Measurements from ENCODE around the gene ATG12. TPM values are rescaled to one million over a fixed set of nuclear protein-coding genes. Genes with fewer than 3 reads are reported as not detected.

Gene ATG12
- total RNA-seq, 2 experiments from 2014 or later: 36.5 to 36.9 TPM

DNA sequence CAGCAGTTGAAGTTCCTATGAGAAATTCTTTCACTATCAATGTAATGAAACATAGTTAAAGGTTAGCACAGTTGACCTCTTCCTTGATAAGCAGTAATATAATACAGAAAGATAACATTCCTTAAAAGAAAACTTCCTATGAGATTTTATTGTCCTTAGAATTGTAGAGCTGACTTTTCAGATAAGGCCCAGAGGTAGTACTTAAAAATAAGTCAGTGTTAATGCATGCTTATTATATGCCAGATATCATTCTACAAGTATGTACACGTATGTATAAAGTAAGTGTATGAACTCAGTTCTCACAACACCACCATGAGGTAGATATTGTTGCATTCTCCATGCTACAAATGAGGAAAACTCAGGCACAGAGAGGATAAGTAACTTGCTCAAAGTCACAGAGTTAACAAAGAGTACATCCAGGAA, 15.7 kb upstream of the ATG12 start:
- Mint-ChIP-seq H3K27ac (no peak overlapping the region), H3K4me3 (no peak overlapping the region), H3K36me3 (peaks cover 24% of the 10 kb centered on the region), H3K27me3 (no peaks in the 10 kb centered on the region), H3K9me3 (ENCODE audit: low read depth) (peaks cover 14% of the 10 kb centered on the region), H3K4me1 (peaks cover 16% of the 10 kb centered on the region)
- ATAC-seq (no peak), DNase-seq (no peak)
- CTCF ChIA-PET: no interaction called here

DNA sequence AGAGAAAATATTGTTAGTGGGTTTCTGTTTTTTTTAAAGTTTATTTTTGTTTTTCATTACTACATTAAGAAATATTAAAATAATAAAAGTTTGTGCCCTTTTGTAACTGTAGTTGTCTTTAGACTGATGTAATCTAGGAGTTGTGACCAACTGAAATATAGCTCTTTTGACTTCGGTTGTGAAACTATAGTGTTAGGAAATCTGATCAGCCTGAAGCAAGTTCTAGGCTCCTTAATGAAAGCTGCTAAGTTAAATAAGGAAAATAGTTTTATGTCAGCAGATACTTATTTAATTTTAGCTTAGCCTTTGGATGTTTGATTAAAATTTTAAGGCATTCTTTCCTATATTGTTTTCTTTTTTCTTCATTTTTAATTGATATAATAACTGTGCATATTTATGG, 14.6 kb upstream of the ATG12 start:
- peaks cover 22% of the 10 kb centered on the region for H3K36me3 Mint-ChIP-seq
- DNase-seq (no peak), ATAC-seq (no peak)
- H3K4me1 Mint-ChIP-seq: peaks cover 16% of the 10 kb centered on the region
- H3K27me3 Mint-ChIP-seq: no peaks in the 10 kb centered on the region
- CTCF ChIA-PET: interaction anchor here (0.9 kb wide), 1 partner anchor 17 kb away, joined by 3 read pairs; no protein-coding TSS in a partner anchor
- H3K4me3 Mint-ChIP-seq: no peak overlapping the region
- no peak overlapping the region for H3K27ac Mint-ChIP-seq
- H3K9me3 Mint-ChIP-seq (ENCODE audit: low read depth): peaks cover 11% of the 10 kb centered on the region

DNA sequence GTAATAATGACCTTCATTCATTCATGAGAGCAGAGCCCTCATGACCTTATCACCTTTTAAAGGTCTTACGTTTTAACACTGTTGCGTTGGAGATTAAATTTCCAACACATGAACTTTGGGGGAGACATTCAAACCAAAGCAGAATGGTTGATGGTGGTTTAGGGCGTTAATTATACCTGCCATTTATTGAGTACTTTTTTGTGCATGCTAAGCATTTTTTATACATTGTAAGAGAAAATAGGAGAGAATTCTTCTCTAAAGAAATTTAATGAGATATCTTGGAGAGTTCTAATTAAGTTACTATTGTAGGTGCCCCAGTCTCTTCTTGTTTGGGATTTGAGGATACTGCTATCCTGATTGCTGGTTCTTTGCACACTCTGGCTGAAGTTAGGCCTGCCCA, 12.8 kb upstream of the ATG12 start:
- DNase-seq: no peak
- H3K9me3 Mint-ChIP-seq (ENCODE audit: low read depth): peaks cover 11% of the 10 kb centered on the region
- CTCF ChIA-PET: no interaction called here
- peaks cover 17% of the 10 kb centered on the region for H3K4me1 Mint-ChIP-seq
- no peak overlapping the region for H3K4me3 Mint-ChIP-seq
- H3K27me3 Mint-ChIP-seq: no peaks in the 10 kb centered on the region
- no peak overlapping the region for H3K27ac Mint-ChIP-seq
- peaks cover 21% of the 10 kb centered on the region for H3K36me3 Mint-ChIP-seq
- ATAC-seq: no peak

DNA sequence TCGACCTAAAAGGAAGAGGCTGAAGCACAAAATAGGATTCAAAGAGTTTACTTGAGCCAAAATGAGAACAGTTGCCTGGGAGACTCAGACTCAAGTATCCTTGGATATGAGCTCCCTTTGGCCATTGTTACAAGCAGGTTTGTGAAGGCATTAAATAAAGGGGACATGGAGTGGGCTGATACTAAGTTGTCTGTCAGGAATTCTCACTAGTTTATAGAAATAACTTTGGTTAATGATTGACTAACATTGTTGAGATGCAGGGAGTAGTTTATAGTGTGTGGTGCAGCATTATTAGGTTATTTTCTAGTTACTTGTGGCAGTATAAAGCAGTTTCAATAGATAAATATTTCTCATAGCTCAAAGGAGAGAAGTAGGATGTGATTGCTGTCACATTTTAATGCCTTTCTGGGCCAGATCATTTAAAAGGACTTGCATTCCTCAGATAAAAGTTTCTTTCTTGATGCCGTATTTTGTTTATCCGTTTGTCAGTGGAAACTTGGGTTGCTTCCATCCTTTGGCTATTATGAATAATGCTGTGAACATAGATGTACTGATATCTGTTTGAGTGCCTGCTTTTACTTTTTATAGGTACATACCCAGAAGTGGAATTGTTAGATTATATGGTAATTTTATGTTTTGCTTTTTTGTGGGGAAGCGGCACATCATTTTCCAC, 9.5 kb upstream of the ATG12 start:
- DNase-seq: no peak
- Mint-ChIP-seq H3K4me1 (peaks cover 4% of the 10 kb centered on the region), H3K27ac (no peak overlapping the region), H3K36me3 (peaks cover 19% of the 10 kb centered on the region), H3K9me3 (ENCODE audit: low read depth) (peaks cover 11% of the 10 kb centered on the region), H3K4me3 (no peak overlapping the region), H3K27me3 (no peaks in the 10 kb centered on the region)
- CTCF ChIA-PET: no interaction called here
- ATAC-seq: no peak

DNA sequence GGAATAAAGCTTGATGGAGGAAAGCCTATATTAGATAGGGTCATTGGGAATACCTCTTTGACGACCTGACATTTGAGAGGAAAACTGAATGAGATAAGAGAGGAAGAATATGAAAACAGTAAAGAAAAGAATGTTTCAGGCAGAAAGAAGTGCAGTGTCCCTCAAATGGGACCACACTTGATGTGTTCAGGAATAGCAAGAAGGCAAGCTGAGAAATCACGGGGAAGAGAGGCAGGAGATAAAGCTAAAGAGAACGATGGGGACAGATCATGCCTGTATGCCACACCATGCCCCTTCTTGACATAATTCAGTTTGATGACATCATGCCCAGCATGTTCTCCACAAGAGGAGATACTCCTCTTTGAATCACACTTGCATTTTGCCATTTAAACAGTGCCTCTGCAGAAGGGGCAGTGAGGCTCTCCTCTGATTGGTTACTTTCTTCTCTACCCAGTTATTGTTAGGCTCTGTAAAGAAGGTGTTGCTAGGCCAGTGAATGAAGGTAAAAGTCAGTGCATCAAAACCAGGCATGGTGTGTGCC, 8.0 kb upstream of the ATG12 start:
- H3K27me3 Mint-ChIP-seq: no peaks in the 10 kb centered on the region
- peaks cover 13% of the 10 kb centered on the region for H3K4me1 Mint-ChIP-seq
- no peak overlapping the region for H3K27ac Mint-ChIP-seq
- H3K36me3 Mint-ChIP-seq: peaks cover 18% of the 10 kb centered on the region
- ATAC-seq (no peak), DNase-seq (no peak)
- CTCF ChIA-PET: interaction anchor here (1.2 kb wide), 1 partner anchor 9 kb away, joined by 7 read pairs; no protein-coding TSS in a partner anchor
- peaks cover 11% of the 10 kb centered on the region for H3K9me3 Mint-ChIP-seq (ENCODE audit: low read depth)
- no peak overlapping the region for H3K4me3 Mint-ChIP-seq

DNA sequence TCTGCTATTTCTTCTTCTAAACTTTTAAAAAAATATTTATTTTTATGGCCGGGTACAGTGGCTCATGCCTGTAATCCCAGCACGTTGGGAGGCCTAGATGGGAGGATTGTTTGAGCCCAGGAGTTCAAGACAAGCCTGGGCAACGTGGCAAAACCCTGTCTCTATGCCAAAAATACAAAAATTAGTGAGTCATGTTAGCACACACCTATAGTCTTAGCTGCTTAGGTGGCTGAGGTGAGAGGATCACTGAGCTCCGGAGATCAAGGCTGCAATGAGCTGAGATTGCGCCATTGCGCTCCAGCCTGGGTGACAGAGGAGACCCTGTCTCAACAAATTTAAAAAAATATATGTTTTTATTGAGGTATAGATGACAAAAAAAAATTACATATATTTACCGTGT, 5.9 kb upstream of the ATG12 start:
- Mint-ChIP-seq H3K9me3 (ENCODE audit: low read depth) (no peaks in the 10 kb centered on the region), H3K27me3 (no peaks in the 10 kb centered on the region), H3K4me1 (peaks cover 29% of the 10 kb centered on the region), H3K4me3 (no peak overlapping the region), H3K36me3 (peaks cover 4% of the 10 kb centered on the region), H3K27ac (no peak overlapping the region)
- ATAC-seq: no peak
- CTCF ChIA-PET: no interaction called here
- no peak for DNase-seq

DNA sequence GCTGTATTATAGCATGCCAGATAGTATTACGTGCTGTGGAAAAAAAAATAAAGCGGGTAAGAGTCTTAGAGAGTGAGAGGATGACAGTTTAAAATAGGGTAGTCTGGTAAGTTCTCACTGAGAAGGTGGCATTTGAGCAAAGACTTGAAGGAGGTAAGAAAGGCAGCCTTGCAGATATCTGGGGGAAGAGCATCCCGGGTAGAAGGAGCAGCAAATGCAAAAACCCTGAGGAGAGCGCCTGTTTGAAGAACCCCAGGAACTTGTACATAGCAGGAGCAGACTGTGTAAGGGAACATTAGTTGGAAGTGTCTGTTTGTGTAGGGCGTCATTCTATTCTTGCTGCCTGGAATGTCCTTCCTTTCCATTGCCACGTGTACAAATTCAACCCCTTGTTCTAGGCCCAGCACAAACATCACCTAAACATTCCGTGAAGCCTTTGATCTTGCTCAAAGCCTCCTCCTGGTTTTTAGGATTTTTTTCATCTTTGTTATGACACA, 3.0 kb upstream of the ATG12 start:
- ATAC-seq (no peak), DNase-seq (no peak)
- H3K27me3 Mint-ChIP-seq: no peaks in the 10 kb centered on the region
- peaks cover 40% of the 10 kb centered on the region for H3K4me1 Mint-ChIP-seq
- H3K9me3 Mint-ChIP-seq (ENCODE audit: low read depth): no peaks in the 10 kb centered on the region
- CTCF ChIA-PET: interaction anchor here (1.6 kb wide), 1 partner anchor 15 kb away, joined by 5 read pairs; no protein-coding TSS in a partner anchor
- no peak overlapping the region for H3K4me3 Mint-ChIP-seq
- H3K27ac Mint-ChIP-seq: no peak overlapping the region
- peaks cover 7% of the 10 kb centered on the region for H3K36me3 Mint-ChIP-seq

DNA sequence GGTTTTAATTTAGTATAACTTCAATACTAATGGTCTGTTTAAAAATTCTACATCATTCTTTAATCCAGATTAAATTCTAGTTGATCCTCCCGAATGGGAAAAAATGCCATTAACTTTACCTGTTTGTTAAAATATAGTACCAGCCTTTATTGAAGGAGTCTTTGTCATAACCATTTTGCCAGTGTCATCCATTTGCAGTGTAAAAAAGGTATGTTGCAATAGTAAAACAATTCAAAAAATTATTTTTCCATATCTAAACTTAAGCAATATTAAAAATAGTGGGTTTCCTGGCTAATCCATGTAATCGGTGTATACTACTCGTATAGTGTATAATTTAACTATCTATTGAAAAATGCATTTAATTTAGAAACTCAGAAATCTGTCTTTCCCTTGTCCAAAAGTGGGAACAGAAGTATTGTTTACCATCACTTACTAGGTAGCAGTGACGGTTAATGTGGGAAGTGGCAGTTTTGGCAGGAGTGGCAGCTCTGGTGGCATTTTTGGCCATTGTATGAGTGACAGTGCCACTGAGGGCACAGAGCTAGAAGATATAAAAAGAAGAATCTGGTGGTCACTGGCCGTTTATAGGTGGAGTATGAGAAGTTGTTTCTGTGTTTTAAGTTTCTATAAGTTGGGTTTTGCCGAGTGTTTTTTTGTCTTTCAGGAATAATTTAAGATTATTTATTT, 2.2 kb upstream of the ATG12 start:
- DNase-seq (no peak), ATAC-seq (no peak)
- Mint-ChIP-seq H3K4me3 (peak overlapping the region; percentile 98), H3K36me3 (peaks cover 7% of the 10 kb centered on the region), H3K9me3 (ENCODE audit: low read depth) (no peaks in the 10 kb centered on the region), H3K27ac (no peak overlapping the region), H3K27me3 (no peaks in the 10 kb centered on the region), H3K4me1 (peaks cover 43% of the 10 kb centered on the region)
- CTCF ChIA-PET: interaction anchor here (1.1 to 1.5 kb wide), 5 partner anchors 10 to 241 kb away, joined by 4 to 6 read pairs (median 4); partner anchors contain the start of gene COMMD10

DNA sequence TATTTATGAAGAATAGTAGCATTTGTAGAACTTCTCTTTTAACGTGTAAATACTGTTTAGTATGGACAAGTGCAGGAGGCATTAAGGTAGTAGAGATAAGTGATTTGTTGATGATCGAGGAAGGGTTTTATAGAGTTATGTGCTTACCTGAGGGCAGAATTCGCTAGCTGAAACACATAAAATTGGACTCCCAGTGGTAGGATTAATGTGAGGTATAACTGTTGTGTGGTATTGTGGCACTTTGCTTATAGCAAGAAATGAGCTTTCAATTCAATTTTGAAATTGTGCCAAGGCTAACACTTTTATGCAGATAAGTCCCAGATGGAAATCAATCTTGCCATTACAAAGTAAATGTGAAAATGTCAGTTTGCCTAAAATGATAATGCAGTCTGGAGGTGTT, 1.6 kb upstream of the ATG12 start:
- H3K4me3 Mint-ChIP-seq: peak overlapping the region; percentile 98
- peaks cover 46% of the 10 kb centered on the region for H3K4me1 Mint-ChIP-seq
- H3K27me3 Mint-ChIP-seq: no peaks in the 10 kb centered on the region
- H3K27ac Mint-ChIP-seq: peak overlapping the region; percentile 92
- ATAC-seq (no peak), DNase-seq (no peak)
- CTCF ChIA-PET: interaction anchor here (0.6 to 1.5 kb wide), 8 partner anchors 10 to 298 kb away, joined by 3 to 6 read pairs (median 4); partner anchors contain the start of genes COMMD10 and FEM1C
- H3K9me3 Mint-ChIP-seq (ENCODE audit: low read depth): no peaks in the 10 kb centered on the region
- H3K36me3 Mint-ChIP-seq: peaks cover 10% of the 10 kb centered on the region

DNA sequence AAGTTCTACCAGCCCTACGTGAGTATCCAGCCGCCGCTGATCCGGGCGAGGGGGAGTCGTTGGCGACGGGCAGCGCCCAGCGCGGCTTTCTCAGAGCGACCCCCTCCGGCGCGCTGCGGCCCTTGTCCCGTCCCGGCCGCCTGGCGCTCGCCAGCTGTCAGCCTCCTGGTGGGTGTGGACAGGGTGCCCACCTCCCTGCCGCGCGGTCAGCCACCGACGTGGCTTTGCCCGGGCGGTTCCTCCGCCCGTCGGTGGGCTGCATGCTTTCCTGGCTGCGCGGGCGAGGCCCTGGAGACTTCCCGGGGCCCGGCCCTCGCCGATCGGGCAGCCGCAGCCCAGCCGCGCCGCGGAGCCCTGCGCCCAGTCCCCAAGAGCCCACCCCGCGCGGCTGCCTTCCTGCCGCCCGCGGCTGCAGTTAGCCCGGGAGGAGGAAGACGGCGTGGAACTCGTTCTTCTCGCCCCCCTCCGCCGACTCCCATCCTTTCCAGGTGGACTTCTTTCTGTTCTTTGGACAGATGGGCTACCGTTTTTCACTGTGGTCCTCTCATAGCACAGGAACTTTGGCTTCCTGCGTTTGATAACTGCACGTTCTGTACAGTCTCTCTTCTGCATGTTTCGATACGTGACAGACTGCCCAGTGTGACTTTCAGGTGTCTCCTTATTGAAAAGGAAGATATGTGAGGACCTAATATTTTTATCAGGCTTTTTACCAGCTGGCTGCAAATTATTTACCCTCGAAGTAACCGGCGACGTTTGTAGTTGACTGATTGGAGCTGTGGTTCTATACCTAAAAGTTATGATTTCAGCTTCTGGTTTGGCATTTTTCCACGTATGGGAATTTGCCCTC, 947 bp upstream of the ATG12 start:
- H3K36me3 Mint-ChIP-seq: peaks cover 15% of the 10 kb centered on the region
- H3K27ac Mint-ChIP-seq: peak overlapping the region; percentile 100
- H3K9me3 Mint-ChIP-seq (ENCODE audit: low read depth): no peaks in the 10 kb centered on the region
- peak overlapping the region; percentile 98 for H3K4me3 Mint-ChIP-seq
- peaks cover 51% of the 10 kb centered on the region for H3K4me1 Mint-ChIP-seq
- ATAC-seq (peak; percentile 31), DNase-seq (peak; percentile 46)
- CTCF ChIA-PET: interaction anchor here (0.6 to 1.8 kb wide), 10 partner anchors 10 to 298 kb away, joined by 3 to 6 read pairs (median 4); partner anchors contain the start of genes COMMD10 and FEM1C
- no peaks in the 10 kb centered on the region for H3K27me3 Mint-ChIP-seq

DNA sequence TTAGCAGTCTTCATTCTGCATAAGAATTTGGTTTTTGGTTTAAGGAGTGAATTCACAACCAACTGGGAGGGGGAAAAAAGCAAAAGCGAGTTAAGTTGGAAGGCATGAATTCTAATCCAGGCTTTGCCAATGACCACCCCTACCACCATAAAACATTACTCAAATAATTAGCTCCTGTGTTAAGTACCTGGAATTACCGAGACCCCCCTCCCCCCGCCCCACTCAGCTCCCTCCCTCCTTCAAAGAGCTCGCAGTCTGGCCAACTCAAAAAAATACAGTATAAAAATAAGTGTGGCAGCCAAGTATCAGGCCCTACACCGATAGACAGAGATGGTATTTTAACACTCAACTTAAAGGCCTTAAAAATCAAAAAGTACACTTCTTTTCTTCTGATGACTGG, 492 bp downstream of the ATG12 start:
- no peaks in the 10 kb centered on the region for H3K9me3 Mint-ChIP-seq (ENCODE audit: low read depth)
- peaks cover 56% of the 10 kb centered on the region for H3K4me1 Mint-ChIP-seq
- H3K36me3 Mint-ChIP-seq: peaks cover 24% of the 10 kb centered on the region
- H3K27me3 Mint-ChIP-seq: no peaks in the 10 kb centered on the region
- DNase-seq (no peak), ATAC-seq (no peak)
- H3K27ac Mint-ChIP-seq: peak overlapping the region; percentile 100
- CTCF ChIA-PET: interaction anchor here (1.0 to 3.3 kb wide), 9 partner anchors 8 to 296 kb away, joined by 3 to 32 read pairs (median 4); partner anchors contain the start of gene FEM1C
- peak overlapping the region; percentile 98 for H3K4me3 Mint-ChIP-seq

DNA sequence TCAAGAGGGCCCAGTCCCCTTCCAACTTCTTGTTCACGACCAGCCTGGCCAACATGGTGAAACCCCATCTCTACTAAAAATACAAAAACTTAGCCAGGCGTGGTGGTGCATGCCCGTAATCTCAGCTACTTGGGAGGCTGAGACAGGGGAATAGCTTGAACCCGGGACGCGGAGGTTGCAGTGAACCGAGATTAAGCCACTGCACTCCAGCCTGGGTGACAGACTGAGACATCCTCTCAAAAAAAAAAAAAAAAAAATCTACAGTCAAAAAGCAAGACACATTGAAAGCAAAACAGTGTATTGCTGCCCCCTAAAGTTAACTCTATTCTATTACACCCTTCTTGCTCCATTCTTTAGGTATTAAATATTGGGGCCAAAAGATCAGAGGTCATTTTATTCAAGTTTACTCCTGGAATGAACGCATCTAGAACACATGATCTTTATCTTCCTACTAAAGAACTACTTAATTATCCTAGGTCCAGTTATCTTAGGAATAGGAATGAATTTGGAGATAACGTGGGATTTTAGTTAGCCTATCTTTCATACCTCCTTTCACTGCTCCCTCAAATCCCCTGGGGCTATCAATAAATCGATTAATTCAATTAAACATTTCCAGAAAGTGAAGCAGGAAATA, 2.4 kb downstream of the ATG12 start:
- H3K36me3 Mint-ChIP-seq: peaks cover 35% of the 10 kb centered on the region
- peak overlapping the region; percentile 59 for H3K4me3 Mint-ChIP-seq
- no peaks in the 10 kb centered on the region for H3K9me3 Mint-ChIP-seq (ENCODE audit: low read depth)
- peak; percentile 12 for ATAC-seq
- H3K4me1 Mint-ChIP-seq: peaks cover 44% of the 10 kb centered on the region
- DNase-seq: no peak
- peak overlapping the region; percentile 49 for H3K27ac Mint-ChIP-seq
- H3K27me3 Mint-ChIP-seq: no peaks in the 10 kb centered on the region
- CTCF ChIA-PET: interaction anchor here (0.7 to 3.3 kb wide), 11 partner anchors 9 to 229 kb away, joined by 3 to 32 read pairs (median 3); no protein-coding TSS in a partner anchor
